K562 (cell line): ENCODE measurements around the gene TEX22. TPM values are rescaled to one million over a fixed set of nuclear protein-coding genes. Genes with fewer than 3 reads are reported as not detected.

Experiments
- ATAC-seq: fragments of 200-7000 bp; cut with Tn5 transposase; 3 replicates; pipeline ENCODE4 v1.9.1; 2020; ENCODE audit warnings: moderate library complexity
- BruUV-seq: library from RNA; stranded (reverse); fragments of 400-500 nt; replicated peaks from 2 replicates; lab custom pipeline; 2021; lab: Mats Ljungman, UMichigan
- CTCF ChIA-PET: fragments of 300-600 bp; formaldehyde crosslinking; extraction: SDS; loops from one replicate; lab custom pipeline; 2021; ENCODE audit warnings: low intra/inter-chr PET ratio; lab: Yijun Ruan, JAX
- POLR2A ChIA-PET: fragments of 300-600, 350-650 bp; sonication (Branson Sonifier 250); formaldehyde crosslinking; extraction: SDS; loops from one replicate; lab custom pipeline; 2021; ENCODE audit warnings: antibody characterized with exemption, inconsistent platforms; lab: Yijun Ruan, JAX
- DNase-seq, 4 experiments: peaks; one replicate each; pipeline versions ENCODE4 v3.0.0 to v3.0.0-alpha.2; 2011 to 2018; ENCODE audit warnings: low spot score in 3 of 4, mixed read lengths in 3 of 4; ENCODE audit errors: extremely low read depth in 1 of 4
- FAIRE-seq: peaks from 2 replicates; lab custom pipeline; 2011; peaks lifted over from hg19 to GRCh38; lab: Jason Lieb, UNC
- H2AFZ ChIP-seq: 2 replicates; pipeline ENCODE4 v1.6.0; 2011; ENCODE audit warnings: low read depth, low read length, control low read depth, inconsistent platforms
- H3K27ac ChIP-seq: fragments of 200-600 bp; 3 replicates; pipeline ENCODE4 v1.8.0; 2011; ENCODE audit warnings: low read depth, mild to moderate bottlenecking, control low read depth, inconsistent platforms, low read length, moderate library complexity, mixed read lengths; ENCODE audit errors: extremely low read depth
- H3K27me3 ChIP-seq, 2 experiments: fragments of 300-600 bp in 1 of 2; 2 replicates in 1 of 2; 3 replicates in 1 of 2; pipeline versions ENCODE4 v1.6.0 to v1.8.0; 2011; ENCODE audit warnings: inconsistent platforms in 2 of 2, low read length in 2 of 2, mild to moderate bottlenecking in 1 of 2, mixed read lengths in 1 of 2, moderate library complexity in 1 of 2; ENCODE audit not compliant: control insufficient read depth in 2 of 2, insufficient read depth in 2 of 2
- H3K36me3 ChIP-seq: fragments of 300-600 bp; 3 replicates; pipeline ENCODE4 v1.8.0; 2011; ENCODE audit warnings: mild to moderate bottlenecking, low read length, inconsistent platforms; ENCODE audit not compliant: control insufficient read depth, insufficient read depth
- H3K4me1 ChIP-seq, 2 experiments: fragments of 200-600 bp in 1 of 2; replicated peaks in 1 of 2; 2 replicates in 1 of 2; 3 replicates in 1 of 2; pipeline versions ENCODE4 v1.5.1 to v1.8.0; 2011; ENCODE audit warnings: inconsistent platforms in 2 of 2, low read length in 2 of 2, mild to moderate bottlenecking in 1 of 2, mixed read lengths in 1 of 2, moderate library complexity in 1 of 2; ENCODE audit not compliant: control insufficient read depth in 2 of 2, insufficient read depth in 2 of 2
- H3K4me2 ChIP-seq: 2 replicates; pipeline ENCODE4 v1.6.1; 2011; ENCODE audit warnings: low read length, control low read depth, inconsistent platforms, mixed read lengths; ENCODE audit not compliant: insufficient read depth
- H3K4me3 ChIP-seq: fragments of 200-600 bp; sonication (generic), shearing (Covaris generic); 2 replicates; pipeline ENCODE4 v1.5.1; 2016; ENCODE audit warnings: control low read depth, inconsistent platforms
- H3K79me2 ChIP-seq: fragments of 200-600 bp; 3 replicates; pipeline ENCODE4 v1.8.0; 2011; ENCODE audit warnings: low read length, inconsistent platforms; ENCODE audit not compliant: control insufficient read depth, insufficient read depth
- H3K9ac ChIP-seq, 2 experiments: 2 replicates each; pipeline versions ENCODE4 v1.6.0 to v1.6.1; 2011; ENCODE audit warnings: low read depth in 2 of 2, low read length in 2 of 2, control low read depth in 1 of 2, inconsistent platforms in 1 of 2, mild to moderate bottlenecking in 1 of 2, mixed read lengths in 1 of 2; ENCODE audit not compliant: insufficient read depth in 1 of 2
- H3K9me1 ChIP-seq: one replicate; pipeline ENCODE4 v1.6.0; 2011; ENCODE audit warnings: inconsistent platforms, mild to moderate bottlenecking, low read length, moderate library complexity; ENCODE audit not compliant: control insufficient read depth, insufficient read depth
- H3K9me3 ChIP-seq: replicated peaks from 2 replicates; pipeline ENCODE4 v1.5.1; 2011; ENCODE audit warnings: low read depth, low read length, inconsistent platforms; ENCODE audit not compliant: control insufficient read depth, insufficient read depth
- H4K20me1 ChIP-seq: replicated peaks from 2 replicates; pipeline ENCODE4 v1.6.1; 2011; ENCODE audit warnings: low read length, inconsistent platforms, mixed read lengths; ENCODE audit not compliant: control insufficient read depth, insufficient read depth
- RNF219 ChIP-seq: fragments of 250-450 bp; sonication (Bioruptor Pico); IDR thresholded peaks from 2 replicates; pipeline ENCODE4 v1.5.0; 2022; ENCODE audit warnings: mild to moderate bottlenecking
- SAFB ChIP-seq: fragments of 200-400 bp; formaldehyde crosslinking; IDR thresholded peaks from 2 replicates; pipeline ENCODE4 v1.6.1; 2017; ENCODE audit warnings: low read depth, low read length, borderline replicate concordance
- SAFB2 ChIP-seq: fragments of 200-400 bp; formaldehyde crosslinking; IDR thresholded peaks from 2 replicates; pipeline ENCODE4 v1.6.1; 2018; ENCODE audit warnings: borderline replicate concordance, low read length, low read depth, moderate library complexity; ENCODE audit not compliant: severe bottlenecking
- ZNF280B ChIP-seq: fragments of 250-450 bp; sonication (Bioruptor Pico); IDR thresholded peaks from 2 replicates; pipeline ENCODE4 v1.5.1; 2021; ENCODE audit warnings: mild to moderate bottlenecking
- ZNF436 ChIP-seq: fragments of 250-450, 450-650 bp; sonication (Bioruptor Pico); formaldehyde crosslinking; IDR thresholded peaks from 2 replicates; pipeline ENCODE4 v1.7.0; 2020; ENCODE audit warnings: mild to moderate bottlenecking
- WGBS: fragments of 100-300 bp; shearing (Covaris generic); methylation state at CpG from one replicate; pipeline ENCODE4 v1.1.6; 2016; ENCODE audit warnings: low coverage, mixed read lengths; ENCODE audit not compliant: insufficient coverage; ENCODE audit errors: missing lambda C conversion rate; 5-methylcytosine and 5-hydroxymethylcytosine counted together
- in situ Hi-C: fragments of 300-500 bp; cut with MboI; formaldehyde crosslinking; loops from 4 replicates; pipeline ENCODE4 v1.15.0; 2018; ENCODE audit warnings: inconsistent platforms, mixed read lengths
- intact Hi-C: fragments of 100-400 bp; cut with micrococcal nuclease; formaldehyde crosslinking; loops from 2 replicates; pipeline ENCODE4 v1.14.2; 2022
- polyA plus RNA-seq, 8 experiments: library from polyadenylated mRNA; depleted of rRNA in 4 of 8; stranded (reverse) in 5 of 8; unstranded in 3 of 8; fragments of >200 nt; fragmentation: Nextera tagmentation in 2 of 8; fragmentation: Illumina TruSeq in 1 of 8; extraction: Ambion mirVana in 2 of 8; extraction: Trizol in 1 of 8; gene quantifications; 2 replicates each; pipeline versions ENCODE4 v1.2.1 to v1.2.3, GENCODE V29; 2011 to 2014; ENCODE audit warnings: inconsistent platforms in 1 of 8, missing spikeins in 1 of 8
- total RNA-seq, 7 experiments: library from RNA; depleted of rRNA in 6 of 7; stranded (reverse); fragments of >200 nt in 6 of 7; fragmentation: Illumina TruSeq in 2 of 7; extraction: Trizol in 2 of 7; gene quantifications; 2 replicates each; pipeline versions ENCODE4 v1.2.1 to v1.2.3, GENCODE V29; 2011 to 2021; ENCODE audit warnings: low replicate concordance in 1 of 7

Gene TEX22
- total and polyA plus RNA-seq, 9 of the 15 experiments (the other 6 are each of a cell fraction or from before 2014, with no cell fraction given) = 0.04 to 1.7 (median 0.23) TPM; not detected in 2

- no peak for ATAC-seq
These were observed 3.4 kb upstream of the TEX22 start for GRCh38 chr14:105394714-105395537.

GRCh38 chr14:105395538-105395854 is 2.8 kb upstream of the TEX22 start:
- in situ Hi-C loops (no loop called here), intact Hi-C loops (no loop called here)
- CTCF ChIA-PET = no interaction called here
- H3K36me3 ChIP-seq = peaks cover 14% of the 10 kb centered on the region; the same call in 2 of the 3 replicates
- peaks cover 5% of the 10 kb centered on the region; the same call in 1 of the 2 replicates for H3K9me3 ChIP-seq
- H3K27ac ChIP-seq = no peak overlapping the region
- peaks cover 16% of the 10 kb centered on the region for H3K79me2 ChIP-seq
- H3K27me3 ChIP-seq = no peaks in the 10 kb centered on the region
- POLR2A ChIA-PET = interaction anchor here (1.0 kb wide), 1 partner anchor 9 kb away, joined by 4 read pairs; no protein-coding TSS in a partner anchor
- no peak overlapping the region for H3K4me3 ChIP-seq
- no peaks in the 10 kb centered on the region for H4K20me1 ChIP-seq
- peaks cover 5 to 77% of the 10 kb centered on the region in 2 experiments; a peak in 4 of 5 replicates for H3K4me1 ChIP-seq
- no peaks in the 10 kb centered on the region for H3K9me1 ChIP-seq
- FAIRE-seq (no peak), DNase-seq (no peak), ATAC-seq (no peak)
- H2AFZ ChIP-seq = no peak overlapping the region
- no peak overlapping the region; a peak in 1 of 4 replicates for H3K9ac ChIP-seq
- no peak overlapping the region for H3K4me2 ChIP-seq
- no TSS peak for BruUV-seq
- 83% methylated on average over 8 of the region's 8 CpGs for WGBS
- no peak for TF ChIP-seq RNF219 (CRISPR knock-in tag)
- no peak for TF ChIP-seq SAFB
- no peak for TF ChIP-seq ZNF280B
- no peak for TF ChIP-seq SAFB2

More at GRCh38 chr14:105394714-105395537, 3.4 kb upstream of the TEX22 start:
- no peak for TF ChIP-seq ZNF436 (CRISPR knock-in tag)
- no TSS peak for BruUV-seq
- H3K4me1 ChIP-seq = peaks cover 5 to 78% of the 10 kb centered on the region in 2 experiments; a peak in 4 of 5 replicates
- H3K27ac ChIP-seq = no peak overlapping the region
- peaks cover 14% of the 10 kb centered on the region for H3K79me2 ChIP-seq
- DNase-seq (no peak), FAIRE-seq (no peak)
- CTCF ChIA-PET = no interaction called here
- no peaks in the 10 kb centered on the region for H3K27me3 ChIP-seq
- peak overlapping the region in 1 of 2 experiments; percentile 76; a peak in 2 of 4 replicates for H3K9ac ChIP-seq
- intact Hi-C loops (no loop called here), in situ Hi-C loops (no loop called here)
- 0 out of 2 replicates have a peak, but pooled peaks cover 3% of the 10 kb centered on the region for H3K9me3 ChIP-seq
- H2AFZ ChIP-seq = no peak overlapping the region
- H3K4me2 ChIP-seq = no peak overlapping the region
- POLR2A ChIA-PET = interaction anchor here (0.6 to 1.0 kb wide), 3 partner anchors 10 to 133 kb away, joined by 3 to 4 read pairs (median 3); no protein-coding TSS in a partner anchor
- 66% methylated on average over 21 of the region's 25 CpGs for WGBS
- peaks cover 8% of the 10 kb centered on the region; the same call in 2 of the 3 replicates for H3K36me3 ChIP-seq
- no peaks in the 10 kb centered on the region for H4K20me1 ChIP-seq
- no peaks in the 10 kb centered on the region for H3K9me1 ChIP-seq
- H3K4me3 ChIP-seq = no peak overlapping the region
